ENCODE measurements around the gene DPYSL5.

DPYSL5 gene

DNA sequence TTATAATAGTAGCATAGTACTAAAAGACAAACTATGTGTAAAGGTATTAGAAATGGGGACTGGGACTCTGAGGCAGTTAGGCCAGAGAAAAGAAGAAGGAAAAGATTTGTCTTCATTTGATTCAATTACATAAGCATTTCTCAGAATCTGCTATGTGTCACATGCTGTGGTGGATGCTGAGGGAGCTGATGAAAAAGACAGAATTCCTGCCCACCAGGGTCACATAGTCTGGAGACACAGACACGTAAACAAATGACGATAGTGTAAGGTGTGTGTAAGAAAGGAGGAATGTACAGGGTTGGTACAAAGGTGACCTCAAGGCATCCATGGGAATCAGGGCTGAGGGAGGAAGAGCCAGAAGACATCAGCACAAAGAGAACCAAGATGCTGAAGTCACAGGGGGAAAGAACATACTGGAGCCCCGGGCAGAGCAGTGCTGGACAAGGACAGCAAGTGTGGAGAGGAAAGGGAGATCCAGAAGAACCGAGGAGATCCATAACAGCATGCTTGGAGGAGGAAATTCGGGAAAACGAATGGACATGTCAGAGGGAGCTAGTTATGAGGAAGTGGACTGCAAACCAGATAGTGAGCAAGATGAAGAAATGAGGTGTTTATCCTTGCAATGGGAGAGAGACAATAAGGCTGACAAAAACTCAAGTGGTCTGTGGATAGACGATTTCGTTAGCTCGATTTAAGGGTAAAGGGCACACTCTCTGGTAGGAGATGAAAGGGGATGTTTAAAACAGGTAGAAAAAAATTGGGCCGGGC lies 121.3 kb downstream of the DPYSL5 start:
- DNase-seq: no peak

DNA sequence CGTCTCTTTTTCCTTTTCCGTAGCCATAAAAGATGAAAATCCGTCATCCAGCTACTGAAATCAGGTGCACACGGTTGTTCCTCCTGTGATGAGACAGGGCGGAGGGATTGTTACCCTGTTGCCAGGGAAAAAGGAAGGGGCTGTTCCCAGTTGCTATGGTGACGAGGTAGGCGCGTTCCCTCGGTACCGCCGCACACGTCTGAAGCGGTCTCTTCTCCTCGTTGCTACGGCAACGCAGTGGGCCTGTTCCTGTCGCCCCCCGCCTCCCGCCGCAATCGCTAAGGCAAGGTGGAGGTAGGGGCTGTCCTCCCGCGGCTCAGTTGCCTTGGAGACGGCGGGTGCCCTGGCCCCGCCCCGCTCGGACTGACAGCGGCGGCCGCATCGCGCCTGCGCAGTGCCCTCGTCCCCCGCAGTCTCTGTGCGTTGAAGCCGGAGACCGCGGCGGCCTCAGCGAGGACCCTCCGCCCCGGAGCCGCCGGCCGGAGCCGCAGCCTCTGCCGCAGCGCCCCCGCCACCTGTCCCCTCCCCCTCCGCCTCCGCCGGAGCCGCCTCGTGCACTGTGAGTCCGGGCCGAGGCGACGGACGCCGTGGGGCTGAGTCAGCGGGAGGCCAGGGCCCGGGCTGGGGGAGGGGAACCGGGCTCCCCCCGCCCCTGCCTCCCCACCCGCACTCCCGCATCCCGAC lies 122.5 kb downstream of the DPYSL5 start, which contains the start of gene MAPRE3:
Gene MAPRE3 (plus strand): TSS at position 394 of the 684 bp plus-strand sequence. CDS start 51,582 bp downstream, outside the sequence.
- DNase-seq: peak; percentile 67 to 85 (median 78)

DNA sequence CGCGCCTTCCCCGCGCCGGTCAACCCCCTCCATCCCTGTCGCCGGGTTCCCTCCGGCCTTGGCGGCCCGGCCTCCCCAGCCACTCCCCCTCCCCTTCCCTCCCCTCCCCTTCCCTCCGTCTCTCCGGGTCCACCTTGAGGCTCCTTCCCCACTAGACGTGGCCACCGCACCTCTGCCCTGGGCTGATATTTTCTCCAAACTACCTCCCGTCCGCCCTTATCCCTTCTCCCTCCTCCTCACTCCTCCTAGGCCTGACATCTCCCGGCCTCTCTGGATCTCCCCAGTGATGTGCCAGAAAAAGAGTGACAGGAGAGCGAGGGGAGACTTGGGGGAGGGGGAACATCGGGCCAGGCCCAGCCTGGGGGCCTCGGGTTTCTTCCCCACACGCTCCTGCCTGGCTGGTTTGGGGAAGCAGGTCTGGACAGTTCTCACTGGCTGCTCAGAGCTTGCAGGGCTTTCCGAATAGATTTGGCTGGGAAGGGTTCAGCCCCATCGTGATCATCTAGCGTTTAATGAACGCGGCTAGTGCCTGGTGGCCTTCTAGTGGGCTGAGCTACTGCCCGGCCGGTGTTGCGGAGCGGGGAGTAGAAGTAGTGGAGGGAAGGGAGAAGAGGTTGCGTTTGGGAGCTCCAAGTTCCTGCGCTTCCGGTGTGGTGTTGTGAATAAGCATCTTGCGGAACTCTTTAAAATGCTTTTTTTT lies 123.1 kb downstream of the DPYSL5 start:
- no peak for DNase-seq

DNA sequence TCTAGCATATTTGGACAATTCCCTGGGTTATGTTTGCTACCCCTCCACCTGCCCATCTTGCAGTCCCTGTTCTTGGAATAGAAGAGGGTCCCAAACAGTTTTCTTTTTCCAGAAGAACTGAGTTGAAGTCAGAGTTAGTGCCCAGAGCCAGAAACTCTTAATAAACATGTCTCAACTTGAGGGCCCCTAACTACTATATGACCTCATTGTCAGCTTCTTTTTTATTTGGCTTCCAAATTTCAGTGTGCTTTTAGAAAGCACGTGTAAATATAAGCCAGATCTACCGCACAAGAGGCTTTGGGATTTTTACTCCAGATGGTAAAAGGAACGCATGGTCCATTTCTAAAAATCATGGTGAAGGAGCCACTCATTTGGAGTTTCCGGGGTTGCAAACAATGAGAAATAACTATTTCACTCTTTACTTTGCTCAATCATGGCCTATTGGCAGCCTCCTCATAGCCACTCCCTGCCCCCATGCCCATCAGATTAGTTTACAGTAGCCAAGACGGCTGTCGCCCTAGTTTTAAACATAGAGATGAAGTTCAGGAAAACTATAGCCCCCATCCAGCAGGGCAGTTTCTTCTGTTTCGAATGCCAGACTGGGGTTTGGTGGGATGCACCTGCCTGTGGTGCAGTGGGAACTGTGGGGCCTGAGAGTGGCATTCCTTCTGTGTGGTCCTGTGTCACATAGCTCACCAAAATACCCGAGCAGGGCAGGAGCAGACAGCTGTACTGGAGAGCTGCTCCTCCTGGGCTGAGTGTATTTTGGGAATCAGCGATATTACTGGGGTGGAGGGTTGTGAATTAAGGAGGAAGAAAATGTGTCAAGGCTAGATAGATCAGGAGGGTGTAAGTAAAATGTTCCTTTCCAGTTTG lies 124.2 kb downstream of the DPYSL5 start:
- no peak for DNase-seq

DNA sequence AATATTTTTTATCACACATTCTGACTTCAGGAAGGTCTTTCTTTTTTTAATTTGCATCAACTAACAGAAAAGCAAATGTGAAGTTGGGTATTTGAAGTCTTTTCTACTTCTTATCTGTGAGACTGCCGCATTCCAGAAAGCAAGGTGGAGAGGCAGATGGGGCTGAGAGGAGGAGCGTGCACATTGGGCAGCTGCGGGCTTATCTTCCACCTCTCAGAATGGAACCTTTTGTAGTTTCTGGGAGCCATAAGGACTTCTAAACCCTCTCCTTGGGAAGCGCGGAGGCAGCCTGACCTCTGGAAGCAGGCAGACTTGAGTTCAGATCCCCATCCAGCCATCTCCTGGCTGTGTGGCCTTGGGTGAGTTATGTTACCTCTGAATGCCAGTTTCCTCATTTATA lies 126.4 kb downstream of the DPYSL5 start:
- no peak for DNase-seq

DNA sequence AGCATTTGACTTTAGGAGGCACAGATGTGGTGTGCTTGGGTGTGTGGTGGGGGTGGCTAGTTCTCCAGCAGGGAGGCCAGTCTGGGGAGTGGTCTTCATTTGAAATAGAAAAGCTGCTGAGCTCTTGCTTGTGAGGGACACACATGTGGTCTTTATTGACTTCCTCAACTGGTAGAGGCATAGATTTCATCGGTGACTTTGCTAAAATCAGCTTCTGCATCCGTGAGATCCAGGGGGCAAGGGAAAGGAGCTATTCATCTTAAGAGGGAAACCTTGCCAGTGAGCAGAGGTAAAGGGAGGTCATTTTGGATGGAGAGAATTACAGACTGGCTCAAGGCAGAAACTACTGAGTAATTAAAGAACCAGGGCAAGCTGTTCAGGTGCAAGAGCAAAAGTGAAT lies 127.2 kb downstream of the DPYSL5 start:
- DNase-seq: no peak

DNA sequence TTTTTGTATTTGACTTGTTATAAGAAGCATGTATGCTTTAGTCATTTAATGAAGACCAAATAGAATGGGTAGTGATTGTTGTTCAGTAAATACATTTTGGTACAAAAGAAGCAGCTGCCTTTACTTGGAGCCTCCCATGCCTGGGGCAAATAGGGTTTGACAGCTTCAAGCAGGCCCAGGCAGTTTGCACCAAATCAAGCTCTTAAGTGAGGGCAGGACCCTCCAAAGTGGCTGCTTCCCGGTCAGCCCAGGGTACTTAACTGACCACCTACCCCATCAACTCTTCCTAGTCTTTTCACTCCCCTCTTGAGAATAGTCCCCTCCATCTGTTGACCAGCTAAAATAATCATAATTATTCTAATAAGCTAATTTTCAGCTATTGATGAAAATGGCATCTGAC lies 127.7 kb downstream of the DPYSL5 start:
- no peak for DNase-seq

DNA sequence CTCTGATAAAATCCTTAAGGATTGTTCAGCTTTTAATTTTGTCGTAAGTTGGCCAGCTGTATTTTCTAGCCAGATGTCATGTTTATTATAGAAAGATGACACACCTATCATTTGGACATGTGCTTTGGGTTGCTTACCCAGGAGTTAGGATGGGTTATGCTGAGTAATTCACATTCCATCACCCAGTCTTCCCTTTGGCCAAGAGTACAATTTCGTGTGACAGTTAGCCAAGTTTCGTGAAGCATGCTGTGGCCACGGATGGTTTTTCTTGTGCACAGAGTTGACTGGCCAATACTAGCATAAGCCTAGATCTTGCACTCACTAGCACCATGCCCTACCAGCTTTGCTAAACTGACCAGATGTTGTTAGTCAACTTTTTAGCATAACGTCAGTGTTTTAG lies 128.3 kb downstream of the DPYSL5 start:
- no peak for DNase-seq

DNA sequence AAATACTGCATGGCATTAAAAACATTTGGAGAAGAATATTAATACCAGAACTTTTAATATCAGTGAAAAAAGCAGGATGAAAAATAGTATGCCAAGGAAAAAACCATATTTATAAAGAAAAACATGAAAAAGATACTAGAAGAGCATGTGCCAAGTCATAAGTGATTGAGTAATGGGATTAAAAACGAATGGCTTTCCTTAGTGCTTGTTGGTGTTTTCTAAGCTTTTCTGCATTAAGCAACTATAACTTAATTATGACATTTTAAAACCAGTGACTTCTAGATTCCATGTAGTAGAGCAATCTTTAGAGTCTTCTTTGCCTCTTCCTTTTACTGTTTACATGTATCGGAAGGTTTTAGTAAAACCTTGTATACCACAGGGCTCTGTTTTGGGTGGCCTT lies 129.1 kb downstream of the DPYSL5 start:
- DNase-seq: no peak

DNA sequence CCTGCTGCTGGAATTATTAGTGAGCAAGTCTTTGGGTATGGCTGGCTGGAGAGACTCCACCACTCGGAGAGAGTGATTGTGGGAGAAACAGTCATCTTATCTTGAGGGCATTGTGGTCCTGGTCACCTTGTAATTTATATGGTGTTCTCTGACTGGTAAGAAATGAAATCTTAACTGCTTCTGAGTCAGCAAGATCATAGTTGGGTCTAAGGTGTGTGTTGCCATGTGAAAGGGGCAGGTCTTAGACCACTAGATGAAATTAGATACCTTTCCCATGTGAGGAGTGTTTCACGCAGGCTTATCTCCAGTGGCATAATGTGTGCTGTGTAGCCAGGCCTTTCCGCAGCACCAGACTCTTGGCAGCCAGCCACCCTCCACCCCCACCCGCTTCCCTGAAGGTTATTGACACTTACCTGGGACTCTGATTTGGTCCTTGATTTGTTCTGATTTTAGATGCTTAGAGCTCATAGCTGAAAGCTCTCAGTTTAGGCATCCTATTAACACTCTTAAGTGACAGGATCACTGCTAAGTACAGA lies 130.2 kb downstream of the DPYSL5 start:
- DNase-seq: no peak

DNA sequence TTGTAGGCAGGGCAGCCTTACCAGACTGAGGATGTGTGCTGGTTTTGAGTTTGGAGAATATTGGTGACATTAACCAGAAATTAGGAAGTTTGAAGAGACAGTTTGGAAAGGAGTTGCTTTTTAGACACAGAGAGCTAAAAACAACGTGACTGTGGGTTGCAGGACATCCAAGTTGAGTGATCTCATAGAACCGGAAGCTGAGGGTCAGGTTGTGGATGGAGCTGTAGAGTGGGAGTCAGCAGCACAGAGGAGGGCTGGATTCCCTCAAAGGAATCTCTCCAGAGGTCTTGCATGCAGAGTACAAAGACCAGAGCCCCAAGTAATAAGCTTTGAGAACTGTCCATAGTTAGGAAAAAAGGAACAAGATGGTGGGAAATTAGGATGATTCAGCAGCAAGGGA lies 131.8 kb downstream of the DPYSL5 start:
- DNase-seq: no peak

DNA sequence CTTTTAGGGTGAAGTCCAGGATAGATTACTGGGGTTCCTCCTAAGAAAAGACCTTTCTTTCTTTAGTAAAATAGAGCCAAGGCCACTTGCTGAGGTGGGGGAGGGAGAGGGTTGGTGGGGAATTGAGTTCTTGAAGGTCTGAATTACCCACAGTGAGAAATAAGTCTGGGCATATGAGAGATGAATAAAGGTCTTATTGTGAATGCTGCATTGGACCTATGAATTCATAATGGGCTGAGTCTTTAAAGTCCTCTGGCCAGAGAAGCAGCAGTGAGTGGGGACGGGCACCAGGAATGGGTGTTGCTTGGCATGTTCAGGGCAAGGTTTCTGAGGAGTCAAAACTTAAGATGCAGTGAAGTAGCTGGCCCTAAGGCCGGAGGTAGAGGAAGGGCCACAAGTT lies 133.0 kb downstream of the DPYSL5 start:
- no peak for DNase-seq

DNA sequence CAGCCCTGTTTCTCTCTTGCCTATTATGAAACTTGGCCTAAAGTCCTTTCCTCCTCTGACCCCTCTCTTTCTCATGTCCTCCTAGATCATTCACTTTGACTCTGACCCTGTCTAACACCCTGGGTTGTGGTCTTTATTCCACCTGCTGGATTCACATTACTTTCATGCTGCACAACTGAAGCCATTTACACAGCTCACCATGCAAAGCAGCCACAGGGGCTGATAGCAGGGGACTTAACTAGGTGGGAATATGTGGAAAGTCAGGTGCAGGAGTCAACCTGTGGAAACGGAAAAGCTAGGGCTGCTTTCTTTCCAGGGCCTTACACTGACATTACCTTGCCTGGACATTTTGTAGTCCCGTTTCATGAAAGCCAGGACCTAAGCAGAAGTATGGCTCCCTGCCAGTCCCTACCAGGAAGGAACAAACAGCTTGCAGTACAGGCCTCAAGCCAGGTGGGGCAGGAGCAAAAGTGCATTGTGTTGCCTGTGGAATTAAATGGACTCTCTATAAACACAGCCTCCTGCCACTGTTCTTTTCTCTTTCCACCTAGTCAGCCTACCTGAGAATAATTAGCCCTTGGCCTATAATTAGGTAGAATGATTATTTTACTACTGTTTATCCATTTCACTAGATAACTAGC lies 134.3 kb downstream of the DPYSL5 start:
- DNase-seq: no peak

DNA sequence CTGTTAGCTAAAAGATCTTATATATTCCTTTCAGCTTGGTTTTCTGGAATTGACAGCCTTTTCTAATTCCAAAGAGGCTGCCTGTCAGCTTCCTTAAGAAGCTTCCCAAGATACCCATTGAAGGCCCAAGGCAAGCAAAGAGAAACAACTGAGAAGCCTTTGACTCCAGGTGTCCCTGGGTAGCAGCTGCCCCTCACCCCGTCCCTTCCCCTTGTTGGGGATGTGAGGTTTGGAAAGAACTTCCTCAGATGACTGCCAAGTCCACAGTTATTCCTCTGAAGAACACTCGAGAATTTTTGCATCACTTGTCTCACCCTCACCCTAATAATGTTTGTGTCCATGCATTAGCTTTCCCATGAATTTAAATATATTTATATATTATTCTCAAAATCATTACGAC lies 135.8 kb downstream of the DPYSL5 start:
- no peak for DNase-seq

DNA sequence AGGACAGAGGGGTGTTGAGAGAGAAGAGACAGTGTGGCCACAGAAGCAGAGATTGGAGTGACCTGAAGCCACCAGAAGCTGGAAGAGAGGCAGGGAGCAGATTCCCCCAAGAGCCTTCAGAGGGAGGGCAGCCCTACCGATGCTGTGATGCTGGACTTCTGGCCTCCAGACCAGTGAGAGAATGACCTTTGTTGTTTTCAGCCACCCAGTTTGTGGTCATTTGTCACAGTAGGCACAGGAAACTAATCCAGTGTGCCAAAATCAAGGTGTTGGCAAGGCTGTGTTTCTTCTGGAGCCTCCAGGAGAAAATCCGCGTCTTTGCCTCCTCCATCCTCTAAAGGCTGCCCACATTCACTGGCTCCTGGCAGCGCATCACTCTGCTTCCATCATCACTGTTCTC lies 137.9 kb downstream of the DPYSL5 start:
- DNase-seq: no peak

DNA sequence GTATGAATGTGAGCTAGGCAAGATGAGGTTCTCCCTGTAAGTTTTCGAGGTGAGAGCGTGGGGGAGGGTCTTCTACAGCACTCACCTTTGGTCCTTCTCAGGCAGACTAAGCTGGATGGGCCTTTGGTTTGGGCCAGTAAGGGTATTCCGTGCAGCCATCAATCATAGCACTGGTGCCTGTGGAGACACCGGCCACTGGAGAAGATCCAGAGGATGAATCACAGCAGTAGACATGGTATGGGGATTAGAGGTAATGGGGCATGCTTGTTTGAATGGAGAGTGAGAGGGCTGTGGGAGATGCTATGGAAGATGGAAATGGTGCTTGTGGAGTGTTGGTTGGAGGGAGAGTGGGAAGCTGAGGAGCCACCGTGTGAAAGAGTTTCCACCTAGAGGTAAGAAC lies 138.6 kb downstream of the DPYSL5 start:
- DNase-seq: no peak

DNA sequence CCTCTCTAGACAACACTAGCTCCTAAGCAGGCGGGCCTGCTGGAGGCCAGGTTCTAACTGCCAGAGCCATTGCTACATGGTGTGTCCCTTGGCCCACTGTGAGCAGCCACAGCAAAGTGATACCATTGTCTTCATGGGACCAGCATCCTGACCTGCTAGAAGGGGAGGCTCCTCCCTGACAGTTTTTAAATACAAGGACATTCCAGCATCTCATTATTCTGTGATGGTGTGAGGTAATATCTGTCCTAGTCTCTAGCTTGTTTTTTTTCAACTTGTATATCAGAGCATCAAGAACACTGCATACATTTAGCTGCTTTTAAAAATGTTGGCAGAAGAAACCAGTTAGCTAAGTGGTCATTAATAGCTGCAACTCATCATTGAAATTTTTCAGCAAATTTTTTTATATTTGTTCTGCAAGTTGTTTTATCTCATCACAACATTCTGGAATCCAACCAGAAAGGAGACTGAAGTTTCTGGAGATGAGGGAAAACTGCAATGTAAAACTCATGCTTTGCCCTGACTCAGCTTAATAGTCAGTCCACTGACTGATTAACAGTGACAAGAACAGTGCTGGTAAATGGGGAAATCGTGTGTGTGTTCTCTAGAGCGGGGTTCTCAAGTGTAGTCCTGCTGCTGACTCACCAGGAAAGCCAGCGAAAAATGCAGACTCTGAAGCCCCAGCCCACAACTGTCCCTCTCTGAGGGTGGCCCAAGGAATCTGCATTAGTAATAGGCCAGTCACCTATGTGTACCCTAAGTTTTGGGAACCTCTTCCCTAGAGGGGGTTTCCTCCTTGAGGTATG lies 140.3 kb downstream of the DPYSL5 start:
- no peak for DNase-seq

DNA sequence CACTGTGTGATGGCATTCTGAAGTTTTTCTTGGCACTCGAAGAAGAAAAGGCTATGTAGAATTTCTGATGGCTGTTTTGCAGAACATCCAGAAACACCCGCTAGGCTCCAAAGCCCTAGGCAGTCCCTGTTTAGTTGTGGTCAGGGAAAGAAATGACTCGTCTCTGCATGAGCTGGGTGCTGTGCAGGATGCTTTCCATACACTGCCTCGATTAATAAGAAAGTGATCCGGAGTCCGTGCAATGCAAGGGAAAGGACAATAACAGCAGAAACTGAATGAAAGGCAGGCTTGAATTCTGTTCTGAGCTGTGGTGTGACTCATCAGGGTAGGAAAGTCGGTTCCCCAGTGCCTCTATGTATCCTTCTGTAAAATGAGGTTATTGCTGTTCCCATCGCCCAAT lies 141.2 kb downstream of the DPYSL5 start:
- DNase-seq: no peak

DNA sequence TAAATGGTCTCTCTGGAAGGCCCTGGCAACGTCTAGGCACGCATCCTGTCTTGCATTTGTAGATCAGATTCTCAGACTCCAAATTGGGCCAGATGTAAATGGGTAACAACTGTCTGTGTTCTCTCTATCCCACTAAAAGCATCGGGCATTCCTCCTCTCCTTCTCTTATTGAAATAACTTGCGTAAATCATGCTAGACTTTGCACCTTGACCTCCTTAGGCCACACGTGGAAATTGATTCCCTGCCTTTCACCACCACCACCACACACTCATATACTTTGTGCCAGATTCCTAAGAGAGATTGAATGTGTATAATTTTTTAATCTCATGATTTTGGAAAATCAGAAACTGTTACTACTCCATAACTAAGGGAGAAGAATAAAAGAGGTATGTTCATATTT lies 143.8 kb downstream of the DPYSL5 start:
- DNase-seq: no peak

DNA sequence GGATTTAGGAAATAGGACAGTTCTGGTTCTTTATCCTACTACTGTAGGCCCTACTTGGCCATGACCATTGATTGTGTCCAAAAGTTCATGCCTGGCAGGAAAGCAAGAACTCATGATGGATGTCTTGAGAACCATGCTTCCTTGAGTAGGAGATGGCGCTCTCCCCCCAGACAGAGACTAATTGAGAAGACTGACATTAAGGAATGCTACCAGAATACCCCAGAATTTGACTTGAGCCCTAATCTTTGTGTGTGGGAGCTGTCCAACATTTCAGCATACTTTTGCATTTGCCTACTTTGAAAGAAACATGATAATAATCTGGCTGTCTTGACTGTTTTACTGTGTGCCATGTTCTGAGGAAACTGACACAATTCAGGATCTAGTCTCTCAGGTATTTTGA lies 145.8 kb downstream of the DPYSL5 start:
- DNase-seq: no peak

DNA sequence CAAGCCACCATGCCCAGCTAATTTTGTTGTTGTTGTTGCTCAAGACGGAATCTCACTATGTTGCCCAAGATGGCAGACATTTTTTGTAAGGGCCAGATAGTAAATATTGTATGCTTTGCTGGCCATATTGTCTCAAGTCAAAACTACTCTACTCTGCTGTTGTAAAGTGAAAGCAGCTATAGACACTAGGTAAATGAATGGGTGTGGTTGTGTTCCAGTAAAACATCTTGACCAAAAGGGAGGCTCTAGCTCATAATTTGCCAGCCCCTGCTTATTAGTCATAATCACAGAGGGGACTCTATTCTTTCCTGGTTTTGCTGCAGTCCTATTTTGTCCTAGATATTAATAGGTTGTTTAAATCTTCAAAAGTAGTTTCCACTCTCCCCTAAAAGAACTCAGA lies 147.1 kb downstream of the DPYSL5 start:
- DNase-seq: no peak

Measured in T-helper 1 cell (primary cell).